Activated CD8-positive, alpha-beta memory T cell treated with anti-CD3 and anti-CD28 coated beads, Interleukin-2, amount 50 U/mL, for 1 hour (primary cell): ENCODE measurements around the gene FBN2.

Experiments
- DNase-seq: peaks from one replicate; pipeline ENCODE4 v3.0.0-alpha.2; 2020; ENCODE audit errors: extremely low read depth

Gene FBN2

DNA sequence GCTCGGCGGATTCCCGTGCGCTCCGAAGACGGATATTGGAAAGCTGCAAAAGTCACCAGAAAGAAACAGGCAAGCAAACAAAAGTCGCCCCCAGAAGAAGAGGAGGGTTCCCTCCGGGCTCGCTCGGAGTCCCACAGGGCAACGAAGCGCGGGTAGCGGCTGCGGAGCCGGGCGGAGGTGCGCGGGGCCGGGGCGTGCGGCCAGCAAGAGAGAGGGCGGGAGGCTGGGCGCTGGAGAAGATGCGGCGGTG lies at the start of gene FBN2:
TSS of gene FBN2 (minus strand) at position 246 of the 250 bp plus-strand sequence. CDS start 642 bp downstream, outside the sequence.
- DNase-seq = no peak

DNA sequence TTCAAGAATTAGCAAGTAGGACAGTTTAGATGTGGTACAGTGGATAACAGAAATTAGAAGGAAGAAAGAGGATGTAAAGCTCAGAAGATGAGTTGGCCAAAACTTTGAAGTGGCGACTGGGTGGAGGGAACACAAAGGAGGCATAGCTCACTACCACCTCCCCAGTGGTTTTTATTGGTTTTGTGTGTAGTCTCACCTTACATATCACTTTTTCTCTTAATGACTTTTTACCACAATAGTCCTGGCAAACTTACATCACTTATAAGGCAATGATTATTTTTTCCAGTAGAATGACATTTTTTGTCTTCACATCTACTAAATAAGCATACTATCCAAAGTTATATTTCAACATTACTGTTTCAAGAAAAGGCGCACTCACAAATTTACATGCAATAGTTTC lies 49.2 kb upstream of the FBN2 start:
- no peak for DNase-seq

DNA sequence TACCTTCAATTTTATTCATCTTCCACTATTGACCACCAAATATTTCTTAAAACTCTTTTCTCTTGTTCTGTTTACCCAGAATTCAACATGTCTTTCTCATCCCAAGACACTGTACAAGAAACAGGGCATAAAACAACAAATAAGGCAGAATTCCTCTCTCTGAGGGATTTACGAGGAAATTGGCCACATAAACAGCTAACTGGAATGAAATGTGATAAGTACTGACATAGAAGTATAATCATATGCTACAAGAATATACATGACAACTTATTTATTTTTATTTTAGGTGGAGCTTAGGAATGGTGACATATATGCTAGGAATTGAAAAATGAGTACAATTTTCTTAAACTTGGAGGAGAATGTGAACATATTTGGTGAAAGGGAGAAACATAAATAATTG lies 48.8 kb upstream of the FBN2 start:
- DNase-seq = no peak

DNA sequence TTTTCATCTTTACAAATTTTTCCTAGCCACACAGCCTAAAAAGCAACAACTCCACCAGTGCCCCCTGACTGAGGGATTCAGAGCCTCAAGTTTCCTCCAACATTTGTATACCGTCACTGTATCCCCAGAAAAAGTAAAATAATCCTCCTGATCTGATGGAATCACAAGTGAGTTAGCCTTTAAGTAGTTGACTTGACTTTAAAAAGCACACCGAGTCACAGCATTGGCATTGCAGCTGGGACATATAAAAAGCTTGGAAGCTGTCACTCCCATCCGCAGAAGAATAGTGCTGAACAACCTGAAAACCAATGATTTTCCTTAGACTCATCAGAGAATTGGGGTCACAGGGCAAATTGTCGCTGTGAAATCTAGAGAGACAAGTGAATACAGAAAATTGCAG lies 41.6 kb upstream of the FBN2 start:
- no peak for DNase-seq

GRCh38 chr5:128579093-128579492 lies 41.0 kb upstream of the FBN2 start:
- no peak for DNase-seq

DNA sequence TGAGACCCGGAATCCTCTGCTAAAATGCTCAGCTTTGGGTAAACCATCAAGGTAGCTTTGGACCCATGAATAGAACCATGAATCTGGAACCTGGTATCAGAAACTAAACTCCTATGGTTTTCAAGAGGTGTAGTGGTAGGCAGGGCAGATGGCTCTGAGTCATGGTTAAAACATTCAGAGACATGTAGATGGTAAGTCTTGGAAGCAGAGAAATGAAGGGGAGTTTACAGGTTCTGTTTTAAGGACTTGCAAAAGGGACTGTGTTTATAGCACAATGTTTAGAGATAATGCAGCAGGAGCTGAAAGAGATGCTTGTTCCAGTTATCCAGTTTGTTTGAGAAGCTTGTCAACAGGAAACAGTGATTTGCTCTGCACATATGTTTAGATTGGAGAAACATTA lies 36.0 kb upstream of the FBN2 start:
- no peak for DNase-seq

GRCh38 chr5:128572930-128573319 lies 34.9 kb upstream of the FBN2 start:
- DNase-seq = no peak

DNA sequence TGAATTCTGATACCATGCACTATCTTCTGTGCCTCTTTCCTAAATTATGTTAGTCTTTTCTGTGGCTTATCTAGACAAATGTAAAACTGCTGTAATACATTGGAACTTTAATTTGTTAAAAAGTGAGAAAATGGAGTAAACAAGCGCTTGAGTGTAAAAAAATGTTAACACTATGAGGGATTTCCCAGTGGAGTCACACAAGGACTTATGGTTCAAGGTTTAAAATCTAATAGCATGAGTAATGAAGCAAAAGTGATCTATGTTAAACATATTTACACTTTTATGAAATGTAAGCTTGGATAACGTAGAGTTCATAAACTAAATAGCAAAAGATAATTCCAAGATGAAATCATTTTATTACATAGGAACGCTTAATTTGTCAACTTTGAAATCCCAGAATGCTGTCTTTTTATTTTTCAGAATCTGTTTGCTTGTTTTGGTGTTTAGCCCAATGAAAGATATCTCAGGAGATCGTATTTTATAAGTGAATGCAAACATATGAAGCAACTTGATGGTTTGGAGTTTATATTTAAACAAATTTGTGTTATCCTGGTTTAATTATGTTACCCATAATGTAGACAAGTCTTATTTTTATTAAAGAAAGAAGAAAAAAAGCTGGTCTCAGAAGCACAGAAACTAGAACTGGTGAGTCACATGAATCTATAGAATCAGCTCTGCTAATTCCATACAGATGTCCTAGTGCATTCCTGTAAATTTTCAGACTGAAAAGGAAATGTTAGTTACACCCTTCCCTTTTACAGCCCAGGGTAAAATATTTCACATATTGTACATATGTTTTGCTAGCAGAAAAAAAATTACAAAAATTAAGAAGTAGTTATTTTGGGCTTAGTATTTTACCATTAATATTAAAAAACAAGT lies 34.2 kb upstream of the FBN2 start:
- no peak for DNase-seq

- no peak for DNase-seq
Measured at GRCh38 chr5:128566178-128566577, 28.1 kb upstream of the FBN2 start.

DNA sequence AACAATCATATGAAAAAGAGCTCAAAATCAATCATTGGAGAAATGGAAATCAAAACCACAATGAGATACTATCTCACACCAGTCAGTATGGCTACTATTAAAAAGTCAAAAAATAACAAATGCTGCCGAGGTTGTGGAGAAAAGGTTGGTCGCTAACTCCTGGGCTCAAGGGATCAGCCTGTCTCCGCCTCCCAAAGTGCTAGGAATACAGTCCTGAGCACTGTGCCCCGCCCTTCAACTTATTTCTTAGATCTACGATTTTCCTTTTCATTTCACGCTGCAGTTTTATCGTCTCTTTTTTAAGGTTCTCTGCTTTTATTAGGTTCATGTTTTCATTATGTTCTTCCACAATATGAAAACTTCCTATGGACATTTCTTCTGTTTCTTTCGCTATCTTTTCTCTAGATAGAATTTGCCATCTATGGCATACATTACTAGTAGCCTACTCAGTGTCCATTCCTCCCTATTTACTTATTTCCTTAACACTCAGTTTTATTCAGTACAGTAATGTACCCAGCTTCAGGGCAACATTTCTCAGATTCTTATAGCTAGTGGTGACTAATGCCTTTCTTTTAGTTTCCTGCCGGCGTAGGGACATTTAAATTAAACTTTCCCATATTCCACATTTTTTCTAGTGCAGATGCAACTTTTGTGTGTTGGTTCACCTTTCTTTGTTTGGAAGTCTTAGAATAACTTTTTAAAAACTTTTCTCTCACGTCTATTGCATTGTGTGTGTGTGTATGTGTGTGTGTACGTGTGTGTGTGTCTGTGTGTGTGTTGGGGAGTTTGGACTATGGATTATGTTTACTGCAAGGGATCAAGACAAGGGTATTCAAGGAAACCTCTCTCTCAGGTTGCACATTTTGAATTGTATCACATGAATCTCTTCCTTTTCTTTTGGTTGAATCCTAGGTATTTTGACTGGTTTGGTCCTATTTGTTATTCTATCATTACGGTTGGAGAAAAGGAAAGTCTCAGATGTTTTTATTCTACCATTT lies 21.6 kb upstream of the FBN2 start:
- DNase-seq = no peak

GRCh38 chr5:128553747-128554146 lies 15.7 kb upstream of the FBN2 start:
- DNase-seq = no peak

GRCh38 chr5:128551476-128551875 lies 13.4 kb upstream of the FBN2 start:
- DNase-seq = no peak

GRCh38 chr5:128549496-128549895 lies 11.5 kb upstream of the FBN2 start:
- DNase-seq = no peak

DNA sequence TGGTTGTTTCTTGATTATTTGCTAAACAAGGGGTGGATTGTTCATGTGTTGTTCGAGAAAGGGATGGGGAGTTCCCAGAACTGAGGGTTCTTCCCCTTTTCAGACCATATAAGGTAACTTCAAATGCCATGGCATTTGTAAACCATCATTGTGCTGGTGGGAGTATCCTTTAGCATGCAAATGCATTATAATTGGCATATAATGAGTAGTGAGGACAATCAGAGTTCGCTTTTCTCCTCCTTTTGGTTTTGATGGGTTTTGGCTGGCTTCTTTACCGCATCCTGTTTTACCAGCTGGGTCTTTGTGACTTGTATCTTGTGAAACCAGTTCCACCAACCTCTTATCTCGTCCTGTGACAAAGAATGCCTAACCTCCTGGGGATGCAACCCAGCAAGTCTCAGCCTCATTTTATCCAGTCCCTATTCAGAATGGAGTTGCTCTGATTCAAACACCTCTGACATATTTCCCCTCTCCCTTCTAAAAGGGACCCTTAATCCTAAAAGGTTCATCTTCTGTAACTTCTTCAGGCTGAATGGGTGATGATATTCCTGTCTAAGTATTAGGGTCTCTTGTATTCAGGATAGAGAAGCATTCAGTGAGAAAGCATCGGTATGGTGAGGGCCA lies 8.7 kb upstream of the FBN2 start:
- DNase-seq = no peak

- no peak for DNase-seq
Measured at GRCh38 chr5:128541385-128541784, 3.3 kb upstream of the FBN2 start.

DNA sequence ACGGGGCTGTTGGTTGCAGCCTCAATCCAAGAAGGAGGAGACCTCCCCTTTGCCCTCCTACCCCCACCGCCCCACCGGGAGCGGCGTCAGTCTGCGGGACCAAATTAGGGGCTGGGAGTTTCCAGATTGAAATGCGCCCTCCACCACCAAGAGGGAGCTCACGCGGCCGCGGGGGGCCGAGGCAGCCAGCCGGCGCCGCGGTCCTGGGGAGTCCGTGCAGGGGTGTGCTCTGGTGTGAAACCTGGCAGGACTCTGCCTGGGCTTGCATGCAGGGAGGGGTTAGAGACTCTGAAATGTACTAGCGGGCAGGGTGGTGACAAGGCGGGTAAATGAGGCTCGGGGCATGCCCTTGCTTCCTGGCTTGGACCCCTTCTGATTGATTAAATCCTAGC lies 989 bp upstream of the FBN2 start:
- DNase-seq = no peak

DNA sequence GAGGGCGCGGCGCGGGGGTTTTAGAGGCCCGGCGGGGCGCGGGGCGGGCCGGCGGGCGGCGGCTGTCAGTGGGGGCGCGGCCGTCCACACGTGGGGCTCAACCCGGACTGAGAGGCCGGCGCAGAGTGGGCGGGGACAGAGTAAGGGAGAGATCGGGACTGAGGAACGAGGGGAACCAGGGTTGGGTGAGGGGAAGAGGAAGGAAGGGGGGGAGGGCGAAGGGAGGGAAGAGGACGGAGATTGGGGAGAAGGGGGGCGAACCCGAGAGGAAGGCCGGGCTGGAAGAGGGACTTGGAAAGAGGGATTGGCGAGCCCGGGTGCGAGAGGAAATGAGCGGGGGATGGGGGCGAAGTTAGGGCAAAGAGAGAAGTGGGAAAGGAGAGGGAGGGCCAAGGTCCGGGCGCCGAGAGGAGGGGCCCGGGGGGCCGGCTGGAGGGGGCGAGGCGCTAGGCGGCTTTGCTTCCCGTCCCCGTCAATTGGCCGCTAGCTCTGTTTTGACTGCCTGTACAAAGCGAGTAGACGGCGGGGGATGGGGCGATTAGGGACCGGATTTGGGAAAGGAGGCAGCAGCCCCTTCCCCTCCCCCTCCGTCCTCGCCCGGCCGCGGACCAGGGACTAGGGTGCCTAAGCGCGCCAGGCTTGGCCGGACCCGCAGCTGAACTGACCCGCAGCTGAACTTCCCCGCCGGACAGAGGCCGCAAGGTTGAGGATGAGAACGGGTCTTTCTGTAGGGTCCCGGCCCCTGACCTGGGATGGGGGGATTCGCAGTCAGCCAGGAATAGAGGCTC lies 399 bp upstream of the FBN2 start:
- no peak for DNase-seq

GRCh38 chr5:128537221-128537999 lies 635 bp downstream of the FBN2 start:
- DNase-seq = no peak

GRCh38 chr5:128536254-128537220 lies 1.5 kb downstream of the FBN2 start:
- DNase-seq = no peak

GRCh38 chr5:128535251-128535650 lies 2.8 kb downstream of the FBN2 start:
- DNase-seq = no peak
